Measurements from ENCODE around the gene CDX2.

The CDX2 gene

DNA sequence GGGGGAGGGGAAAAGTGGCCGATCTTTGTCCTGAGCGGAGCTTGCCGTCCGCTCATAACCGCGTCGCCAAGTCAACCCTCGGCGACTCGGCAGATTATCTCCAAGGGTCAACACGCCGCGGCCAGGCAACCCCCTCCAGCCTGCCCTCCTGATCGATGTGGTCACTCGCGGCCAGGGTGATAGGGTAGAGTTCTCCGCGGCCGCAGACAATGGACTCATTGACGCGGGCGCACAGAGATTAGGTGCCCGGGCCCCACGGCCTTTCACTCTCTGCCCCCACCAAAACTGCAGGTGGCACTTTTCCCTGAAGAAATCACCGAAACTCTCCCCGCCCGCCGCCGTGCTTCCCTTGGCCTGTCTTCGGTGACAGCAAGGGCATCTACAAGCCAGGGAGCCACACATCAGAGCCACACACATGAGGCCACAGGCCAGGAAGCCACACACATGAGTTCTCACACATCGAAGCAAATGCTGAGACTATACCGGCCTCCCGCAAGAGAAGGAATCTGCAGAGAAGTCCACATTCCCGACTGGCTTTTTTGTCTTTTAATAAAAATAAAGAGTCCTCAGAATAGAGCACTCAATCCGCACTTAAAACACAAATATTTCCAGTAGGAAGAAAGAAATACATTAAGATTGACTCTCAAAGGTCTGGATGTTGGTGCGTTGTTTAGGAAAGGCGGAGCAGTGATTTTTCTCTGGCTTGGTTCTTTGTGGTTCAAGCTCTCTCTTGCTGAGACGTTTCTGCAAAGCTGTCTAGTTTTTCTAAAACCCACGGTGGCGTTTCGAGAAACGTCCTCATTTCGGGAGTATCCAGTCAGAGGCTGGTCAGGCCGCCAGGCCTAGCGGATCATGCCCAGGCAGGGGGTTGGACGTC, 50.8 kb downstream of the CDX2 start:
- Histone ChIP-seq H3K4me3 (ENCODE audit: insufficient read depth in 1 of 2, low read depth in 1 of 2, low read length in 2 of 2) (no peak overlapping the region), H3K9me3 (ENCODE audit: control insufficient read depth, low read length) (no peaks in the 10 kb centered on the region), H2BK120ac (ENCODE audit: low read depth, low read length) (no peak overlapping the region), H3K18ac (ENCODE audit: low read depth in 1 of 2, low read length in 2 of 2) (no peak overlapping the region), H2BK12ac (ENCODE audit: low read length in 2 of 2) (no peak overlapping the region), H2AFZ (ENCODE audit: low read depth, low read length) (no peak overlapping the region), H3K27ac (ENCODE audit: low read length, poor library complexity, severe bottlenecking) (no peak overlapping the region), H3K27me3 (ENCODE audit: control insufficient read depth in 1 of 2, insufficient read depth in 1 of 2, low read length in 2 of 2) (peaks cover 86 to 90% of the 10 kb centered on the region in 2 experiments), H3K14ac (ENCODE audit: low read length in 2 of 2) (no peak overlapping the region), H3K23ac (ENCODE audit: low read length in 2 of 2) (no peak overlapping the region), H2BK15ac (ENCODE audit: low read depth, poor library complexity, severe bottlenecking) (no peak overlapping the region), H3K4me2 (ENCODE audit: low read length, poor library complexity, severe bottlenecking) (no peak overlapping the region), H4K8ac (ENCODE audit: low read length) (no peak overlapping the region), H3K4ac (ENCODE audit: low read depth in 1 of 2, low read length in 2 of 2) (no peak overlapping the region), H3K79me1 (replicated peaks; ENCODE audit: low read length, poor library complexity, severe bottlenecking) (no peaks in the 10 kb centered on the region), H3K36me3 (ENCODE audit: control insufficient read depth in 1 of 2, insufficient read depth in 2 of 2, low read depth in 1 of 2, low read length in 2 of 2) (no peaks in the 10 kb centered on the region), H2BK5ac (ENCODE audit: low read depth, low read length, poor library complexity, severe bottlenecking) (no peak overlapping the region), H2AK5ac (ENCODE audit: low read length, severe bottlenecking) (no peak overlapping the region), H3K9ac (ENCODE audit: low read length) (no peak overlapping the region), H3K4me1 (ENCODE audit: control insufficient read depth, insufficient read depth, low read depth, low read length) (peaks cover 25% of the 10 kb centered on the region), H4K91ac (ENCODE audit: low read length) (no peak overlapping the region)
- 8% methylated on average over 41 of the region's 46 CpGs for WGBS
- no peak for DNase-seq

DNA sequence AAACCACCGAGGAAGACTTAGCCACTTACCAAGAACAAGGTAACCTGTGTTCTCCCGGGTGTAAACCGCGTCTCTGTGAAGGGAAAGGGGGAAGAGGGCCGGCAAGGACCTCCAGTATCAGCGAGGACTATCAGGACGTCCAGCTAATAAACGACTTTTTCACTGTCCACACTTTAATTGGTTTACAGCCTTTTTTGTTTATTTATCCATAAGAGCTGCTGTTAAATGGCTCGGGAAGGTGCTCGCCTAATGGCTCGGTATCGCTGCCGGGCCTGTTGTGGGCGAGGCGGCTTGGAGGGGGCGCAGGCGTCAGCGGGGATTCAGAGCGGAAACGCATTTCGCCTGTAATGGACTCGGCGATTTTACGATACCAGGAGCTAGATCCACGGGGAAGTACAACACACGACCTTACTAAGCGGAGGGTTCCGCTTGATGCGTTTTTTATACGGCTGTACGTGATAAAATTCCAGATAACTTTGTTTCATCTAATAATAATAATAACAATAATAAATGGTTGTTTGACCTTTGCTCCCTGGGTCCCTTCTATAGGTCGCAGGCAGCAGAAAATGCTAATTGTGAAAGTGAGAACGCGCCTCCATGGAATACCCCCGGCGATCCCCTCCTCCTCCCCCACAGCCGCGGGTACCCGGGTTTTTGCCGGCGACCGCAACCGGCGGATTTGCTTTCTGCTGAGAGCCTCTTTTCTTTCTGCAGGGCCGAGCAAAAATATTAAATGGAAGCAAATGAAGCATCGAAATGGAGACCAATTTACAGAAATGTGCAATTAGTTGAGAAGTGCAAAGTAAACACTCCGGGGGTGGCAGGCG, 51.8 kb downstream of the CDX2 start:
- Histone ChIP-seq H2BK12ac (ENCODE audit: low read length in 2 of 2) (no peak overlapping the region), H3K27ac (ENCODE audit: low read length, poor library complexity, severe bottlenecking) (no peak overlapping the region), H3K14ac (ENCODE audit: low read length in 2 of 2) (no peak overlapping the region), H3K4ac (ENCODE audit: low read depth in 1 of 2, low read length in 2 of 2) (no peak overlapping the region), H4K91ac (ENCODE audit: low read length) (no peak overlapping the region), H3K4me2 (ENCODE audit: low read length, poor library complexity, severe bottlenecking) (peak overlapping the region; percentile 5), H3K4me1 (ENCODE audit: control insufficient read depth, insufficient read depth, low read depth, low read length) (peaks cover 25% of the 10 kb centered on the region), H3K79me1 (replicated peaks; ENCODE audit: low read length, poor library complexity, severe bottlenecking) (no peaks in the 10 kb centered on the region), H2AFZ (ENCODE audit: low read depth, low read length) (no peak overlapping the region), H3K27me3 (ENCODE audit: control insufficient read depth in 1 of 2, insufficient read depth in 1 of 2, low read length in 2 of 2) (peaks cover 77 to 83% of the 10 kb centered on the region in 2 experiments), H3K9ac (ENCODE audit: low read length) (no peak overlapping the region), H3K23ac (ENCODE audit: low read length in 2 of 2) (no peak overlapping the region), H3K36me3 (ENCODE audit: control insufficient read depth in 1 of 2, insufficient read depth in 2 of 2, low read depth in 1 of 2, low read length in 2 of 2) (no peaks in the 10 kb centered on the region), H2BK120ac (ENCODE audit: low read depth, low read length) (no peak overlapping the region), H3K4me3 (ENCODE audit: insufficient read depth in 1 of 2, low read depth in 1 of 2, low read length in 2 of 2) (no peak overlapping the region), H3K18ac (ENCODE audit: low read depth in 1 of 2, low read length in 2 of 2) (no peak overlapping the region), H2BK15ac (ENCODE audit: low read depth, poor library complexity, severe bottlenecking) (no peak overlapping the region), H2AK5ac (ENCODE audit: low read length, severe bottlenecking) (no peak overlapping the region), H2BK5ac (ENCODE audit: low read depth, low read length, poor library complexity, severe bottlenecking) (no peak overlapping the region), H3K9me3 (ENCODE audit: control insufficient read depth, low read length) (no peaks in the 10 kb centered on the region), H4K8ac (ENCODE audit: low read length) (no peak overlapping the region)
- WGBS, result 2% methylated on average over 39 of the region's 48 CpGs
- no peak for DNase-seq

DNA sequence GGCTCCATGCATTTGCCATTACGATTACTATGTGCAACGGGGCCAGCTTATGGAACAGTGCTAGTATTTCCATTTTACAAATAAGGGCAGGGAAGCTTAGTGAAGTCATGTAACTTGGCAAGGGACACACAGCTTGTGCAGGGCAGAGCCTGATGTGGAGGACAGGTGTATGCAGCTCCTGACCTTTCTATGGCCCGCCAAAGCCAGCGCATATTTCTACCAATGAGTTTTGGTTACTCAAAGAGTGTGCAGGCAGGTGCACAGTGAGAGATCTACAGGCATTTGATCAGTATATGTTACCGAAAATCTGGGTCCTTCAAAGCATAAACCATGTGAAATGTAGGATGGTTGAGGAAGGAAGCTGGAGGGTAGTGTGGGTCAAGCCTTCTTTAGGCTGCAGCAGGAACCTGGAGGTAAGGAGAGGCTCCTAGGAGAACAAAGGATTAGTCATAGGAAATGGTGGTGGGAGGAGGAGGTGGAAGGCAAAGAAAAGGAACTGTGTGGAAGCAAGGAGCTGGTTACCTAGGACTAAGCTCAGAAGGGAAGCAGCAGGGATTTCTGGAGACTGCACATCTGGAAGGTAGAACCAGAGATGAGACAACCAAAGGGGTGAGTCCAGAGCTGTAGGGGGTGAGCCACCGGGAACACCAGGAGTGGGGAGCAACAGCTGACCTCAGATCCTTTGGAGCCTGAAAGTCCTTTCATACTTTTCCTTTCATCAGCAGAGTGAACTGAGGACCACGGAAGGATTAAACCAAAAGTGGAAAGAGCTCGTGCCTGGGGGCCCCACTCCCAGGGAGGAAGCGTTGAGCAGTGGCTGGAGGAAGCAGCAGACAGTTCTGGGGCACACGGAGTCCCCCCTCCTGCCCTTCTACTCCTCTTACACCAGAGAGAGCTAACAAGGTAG, 53.6 kb downstream of the CDX2 start:
- H3K14ac ChIP-seq (ENCODE audit: low read length in 2 of 2), result no peak overlapping the region
- H3K27ac ChIP-seq (ENCODE audit: low read length, poor library complexity, severe bottlenecking), result no peak overlapping the region
- H3K27me3 ChIP-seq (ENCODE audit: control insufficient read depth in 1 of 2, insufficient read depth in 1 of 2, low read length in 2 of 2), result peaks cover 70 to 75% of the 10 kb centered on the region in 2 experiments
- no peak overlapping the region for H3K23ac ChIP-seq (ENCODE audit: low read length in 2 of 2)
- H2BK5ac ChIP-seq (ENCODE audit: low read depth, low read length, poor library complexity, severe bottlenecking), result no peak overlapping the region
- H2AK5ac ChIP-seq (ENCODE audit: low read length, severe bottlenecking), result no peak overlapping the region
- no peak overlapping the region for H3K4me3 ChIP-seq (ENCODE audit: insufficient read depth in 1 of 2, low read depth in 1 of 2, low read length in 2 of 2)
- no peak for DNase-seq
- no peaks in the 10 kb centered on the region for H3K36me3 ChIP-seq (ENCODE audit: control insufficient read depth in 1 of 2, insufficient read depth in 2 of 2, low read depth in 1 of 2, low read length in 2 of 2)
- no peak overlapping the region for H2BK15ac ChIP-seq (ENCODE audit: low read depth, poor library complexity, severe bottlenecking)
- peaks cover 14% of the 10 kb centered on the region for H3K4me1 ChIP-seq (ENCODE audit: control insufficient read depth, insufficient read depth, low read depth, low read length)
- H4K8ac ChIP-seq (ENCODE audit: low read length), result no peak overlapping the region
- H2BK120ac ChIP-seq (ENCODE audit: low read depth, low read length), result no peak overlapping the region
- H2BK12ac ChIP-seq (ENCODE audit: low read length in 2 of 2), result no peak overlapping the region
- no peak overlapping the region for H3K18ac ChIP-seq (ENCODE audit: low read depth in 1 of 2, low read length in 2 of 2)
- H3K4me2 ChIP-seq (ENCODE audit: low read length, poor library complexity, severe bottlenecking), result no peak overlapping the region
- H3K4ac ChIP-seq (ENCODE audit: low read depth in 1 of 2, low read length in 2 of 2), result no peak overlapping the region
- no peak overlapping the region for H4K91ac ChIP-seq (ENCODE audit: low read length)
- WGBS, result 53% methylated on average over 10 of the region's 10 CpGs
- no peaks in the 10 kb centered on the region for H3K9me3 ChIP-seq (ENCODE audit: control insufficient read depth, low read length)
- H2AFZ ChIP-seq (ENCODE audit: low read depth, low read length), result no peak overlapping the region
- H3K9ac ChIP-seq (ENCODE audit: low read length), result no peak overlapping the region
- no peaks in the 10 kb centered on the region for H3K79me1 ChIP-seq (replicated peaks; ENCODE audit: low read length, poor library complexity, severe bottlenecking)
